Motor neuron (in vitro differentiated cells): Measurements from ENCODE around the gene SEPHS2. TPM values are rescaled to one million over a fixed set of nuclear protein-coding genes. Genes with fewer than 3 reads are reported as not detected.
A peak's percentile ranks its signal among the peaks of the same experiment; 100 is the strongest.
"Not testable (repeated sequence)": the region's sequence is repeated elsewhere in the genome, so short reads cannot be mapped to it uniquely, and the experiment has no call there.

Experiments
- ATAC-seq, 8 experiments: fragments of 200-7000 bp; cut with Tn5 transposase; replicated peaks in 6 of 8; 2 replicates each; pipeline ENCODE4 v1.8.0; 2021; ENCODE audit warnings: mild to moderate bottlenecking in 8 of 8, moderate library complexity in 8 of 8
- H3K27ac ChIP-seq, 2 donors: fragments of 250-450 bp; sonication (Bioruptor Pico); 2 replicates each; pipeline ENCODE4 v1.9.0; 2021; ENCODE audit warnings: antibody characterized with exemption in 2 of 2, mild to moderate bottlenecking in 2 of 2, moderate library complexity in 1 of 2
- H3K4me1 ChIP-seq, 2 donors: fragments of 250-450 bp; sonication (Bioruptor Pico); replicated peaks in 1 of 2; 2 replicates each; pipeline ENCODE4 v1.6.1; 2021; ENCODE audit warnings: antibody characterized with exemption in 2 of 2, mild to moderate bottlenecking in 2 of 2, moderate library complexity in 1 of 2
- H3K4me3 ChIP-seq, 5 donors: fragments of 250-450 bp; sonication (Bioruptor Pico); 2 replicates each; pipeline ENCODE4 v1.9.0; 2021; ENCODE audit warnings: antibody characterized with exemption in 5 of 5, mild to moderate bottlenecking in 5 of 5, moderate library complexity in 4 of 5
- WGBS, 10 experiments: fragments of 450-650 bp; shearing (Covaris generic); methylation state at CpG; one replicate each; pipeline ENCODE4 v1.0.0; 2022; 5-methylcytosine and 5-hydroxymethylcytosine counted together
- in situ Hi-C, 9 experiments: fragments of 400-800 bp; cut with MboI; loops; one replicate each; pipeline ENCODE4 v1.15.0; 2021; ENCODE audit warnings: low sequenced_read_pairs in 9 of 9, low pct_unique_long_range_greater_than_20kb in 2 of 9; ENCODE audit not compliant: unreplicated experiment in 9 of 9
- total RNA-seq, 8 experiments: library from RNA; unstranded; fragments of 300-600 nt; gene quantifications; 2 replicates each; pipeline versions ENCODE4 v1.2.3 to v1.2.4, GENCODE V29; 2022

The SEPHS2 gene
- total RNA-seq, 8 experiments from 2014 or later = 8.3 to 38.0 (median 17.5) TPM

- no peak for ATAC-seq
- Histone ChIP-seq H3K4me1 (peaks cover 6 to 19% of the 10 kb centered on the region in 2 donors), H3K27ac (peak overlapping the region; percentile 83 to 95), H3K4me3 (peak overlapping the region; percentile 32 to 49 (median 48))
- WGBS, 10 experiments = 9 to 65% (median 30%) methylated on average over 2 to 7 of the region's 12 CpGs; no CpG with 5 or more reads in 5 of the 10 experiments
- in situ Hi-C loops = loop anchor here in 3 of 9 experiments (25.0 kb wide), 2 partner anchors 287 to 312 kb away; partner anchors contain the start of genes PPP4C (in 2 of the 3), TBX6 (in 2 of the 3), YPEL3 (in 2 of the 3) and GDPD3 (in 1 of the 3)
Measured at GRCh38 chr16:30399435-30400186, 46.1 kb downstream of the SEPHS2 start.

GRCh38 chr16:30398661-30399434, 46.8 kb downstream of the SEPHS2 start:
- no peak for ATAC-seq
- WGBS, 10 experiments = 30 to 88% (median 65%) methylated on average over 1 to 6 of the region's 23 CpGs; no CpG with 5 or more reads in 5 of the 10 experiments
- no peak overlapping the region for H3K27ac ChIP-seq
- H3K4me3 ChIP-seq = no peak overlapping the region
- peaks cover 10 to 23% of the 10 kb centered on the region in 2 donors for H3K4me1 ChIP-seq
- in situ Hi-C loops = no loop called here

GRCh38 chr16:30397776-30398660, 47.7 kb downstream of the SEPHS2 start:
- Histone ChIP-seq H3K4me1 (peaks cover 11 to 27% of the 10 kb centered on the region in 2 donors), H3K27ac (no peak overlapping the region)

GRCh38 chr16:30397056-30397455, 48.6 kb downstream of the SEPHS2 start:
- Histone ChIP-seq H3K4me3 (no peak overlapping the region), H3K27ac (no peak overlapping the region), H3K4me1 (peaks cover 11 to 27% of the 10 kb centered on the region in 2 donors)
- in situ Hi-C loops = no loop called here
- no peak for ATAC-seq
- 67 to 100% (median 88%) methylated on average over 1 to 4 of the region's 4 CpGs; no CpG with 5 or more reads in 4 of the 10 experiments for WGBS, 10 experiments

More at GRCh38 chr16:30397776-30398660, 47.7 kb downstream of the SEPHS2 start:
- 91 to 100% (median 98%) methylated on average over 1 to 20 of the region's 42 CpGs; no CpG with 5 or more reads in 7 of the 10 experiments for WGBS, 10 experiments
- in situ Hi-C loops = no loop called here
- H3K4me3 ChIP-seq = no peak overlapping the region
- ATAC-seq = no peak

DNA sequence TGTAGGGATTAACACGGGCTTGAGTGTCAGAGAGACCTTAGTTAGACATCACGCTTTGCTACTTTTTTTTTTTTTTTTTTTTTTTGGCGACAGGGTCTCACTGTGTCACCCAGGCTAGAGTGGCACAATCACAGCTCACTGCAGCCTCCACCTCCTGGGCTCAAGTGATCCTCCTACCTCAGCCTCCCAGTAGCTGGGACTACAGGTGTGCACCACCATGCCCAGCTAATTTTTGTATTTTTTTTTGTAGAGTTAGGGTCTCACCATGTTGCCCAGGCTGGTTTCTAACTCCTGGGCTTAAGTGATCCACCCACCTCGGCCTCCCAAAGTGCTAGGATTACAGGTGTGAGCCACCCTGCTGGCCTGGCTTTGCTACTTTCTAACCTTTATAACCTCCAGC, 49.0 kb downstream of the SEPHS2 start:
- H3K27ac ChIP-seq, ATAC-seq, in situ Hi-C loops: not testable (repeated sequence)
- WGBS, 10 experiments = 71 to 96% (median 86%) methylated on average over 2 to 4 of the region's 4 CpGs; no CpG with 5 or more reads in 3 of the 10 experiments
- peak overlapping the region in 4 of 5 donors; percentile 93 to 98 (median 96) for H3K4me3 ChIP-seq
- H3K4me1 ChIP-seq = peaks cover 11 to 27% of the 10 kb centered on the region in 2 donors

- H3K4me3 ChIP-seq = peak overlapping the region; percentile 93 to 98 (median 95)
- peak overlapping the region; percentile 93 to 99 for H3K27ac ChIP-seq
- in situ Hi-C loops = no loop called here
- peaks cover 11 to 27% of the 10 kb centered on the region in 2 donors for H3K4me1 ChIP-seq
- no peak for ATAC-seq
- 12 to 42% (median 31%) methylated on average over 3 to 11 of the region's 13 CpGs for WGBS, 10 experiments
Measured at GRCh38 chr16:30395992-30396585, 49.6 kb downstream of the SEPHS2 start.

DNA sequence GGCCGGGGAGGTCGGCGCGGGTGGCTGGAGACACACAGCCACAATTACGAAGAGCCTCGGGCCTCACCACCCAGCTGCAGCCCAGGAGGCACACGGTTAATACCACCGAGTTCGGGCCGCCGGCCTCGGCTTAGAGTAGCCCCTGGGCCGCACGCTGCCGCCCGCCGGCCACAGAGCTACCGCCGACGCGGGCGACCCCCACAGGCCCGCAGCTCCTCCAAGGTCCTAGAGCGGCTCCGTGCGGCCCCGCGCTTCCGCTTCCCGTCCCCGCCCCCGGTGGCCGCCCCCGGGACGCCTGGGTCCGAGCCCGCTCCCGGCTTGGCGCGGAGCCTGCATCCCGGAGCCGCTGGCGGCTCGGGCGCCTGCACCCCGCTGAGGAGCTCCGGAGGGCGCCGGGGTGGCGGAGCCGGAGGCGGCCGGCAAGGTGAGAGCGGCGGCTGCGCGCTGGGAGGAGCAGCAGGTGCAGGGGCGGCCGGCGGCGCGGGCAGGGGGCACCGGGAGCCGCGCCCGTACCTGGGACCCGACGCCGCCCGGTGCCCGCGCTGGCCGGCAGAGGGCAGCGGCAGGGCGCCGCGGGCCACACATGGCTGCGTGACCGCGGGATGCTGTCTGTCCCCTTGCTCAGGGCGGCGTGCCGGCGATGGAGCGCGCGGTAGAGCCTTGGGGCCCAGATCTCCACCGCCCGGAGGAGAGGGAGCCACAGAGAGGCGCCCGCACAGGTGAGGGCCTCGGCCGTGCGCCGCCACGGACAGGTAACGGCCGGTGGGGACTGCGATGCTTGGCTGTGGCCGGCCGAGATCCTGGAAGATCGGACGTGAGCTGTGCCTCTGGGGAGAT, 50.3 kb downstream of the SEPHS2 start, which contains the start of gene ZNF48:
Gene ZNF48 (plus strand): TSS at position 266 of the 837 bp plus-strand sequence. CDS start 375 bp downstream, at position 641.
- in situ Hi-C loops = no loop called here
- Histone ChIP-seq H3K4me3 (peak within 1 kb of the TSS; percentile 93 to 98 (median 95)), H3K4me1 (peaks cover 11 to 23% of the 10 kb centered on the region in 2 donors), H3K27ac (peak within 1 kb of the TSS; percentile 93 to 99)
- ATAC-seq = peak; percentile 91 to 95 (median 94)
- WGBS, 10 experiments = 1 to 3% (median 2%) methylated on average over 6 to 17 of the region's 103 CpGs; no CpG with 5 or more reads in 7 of the 10 experiments

DNA sequence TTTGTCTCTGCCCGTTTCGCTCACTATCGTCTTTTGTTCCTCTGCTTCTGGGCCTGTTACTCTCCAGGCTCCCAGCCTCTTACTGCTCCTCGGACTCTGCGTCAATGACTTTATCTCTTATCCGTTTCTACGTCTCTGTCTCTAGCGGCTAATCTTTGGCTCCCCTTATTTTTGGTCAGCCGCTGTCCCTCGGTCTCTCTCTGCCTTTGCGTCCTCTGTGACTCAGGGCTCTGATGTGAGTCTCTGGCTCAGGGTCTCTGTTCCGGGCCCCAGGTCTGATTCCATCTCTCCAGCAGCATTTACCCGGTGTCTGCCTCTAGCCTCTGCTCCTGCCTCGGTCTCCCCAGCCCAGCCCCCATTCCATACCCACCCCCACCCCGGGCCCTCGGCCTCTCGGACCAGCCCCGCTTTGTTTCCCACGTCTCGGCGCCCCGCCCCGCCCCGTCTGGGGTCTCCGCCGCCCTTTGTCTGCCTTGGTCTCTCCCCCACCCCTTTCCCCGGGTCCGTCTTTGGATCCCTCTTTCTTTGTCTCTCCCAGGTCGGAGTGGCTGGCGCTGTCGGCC, 51.0 kb downstream of the SEPHS2 start:
- H3K4me1 ChIP-seq = peaks cover 10 to 20% of the 10 kb centered on the region in 2 donors
- peak in 7 of 8 experiments; percentile 5 to 39 (median 18) for ATAC-seq
- H3K4me3 ChIP-seq = peak overlapping the region; percentile 93 to 98 (median 95)
- in situ Hi-C loops = no loop called here
- H3K27ac ChIP-seq = peak overlapping the region; percentile 93 to 99
- WGBS, 10 experiments = 0 to 33% (median 11%) methylated on average over 1 to 10 of the region's 31 CpGs; no CpG with 5 or more reads in 1 of the 10 experiments
